HT-29 (cell line): ENCODE results near the gene ADRB2. TPM values are rescaled to one million over a fixed set of nuclear protein-coding genes. Genes with fewer than 3 reads are reported as not detected.
"Not testable (repeated sequence)": the region's sequence is repeated elsewhere in the genome, so short reads cannot be mapped to it uniquely, and the experiment has no call there.

ENCODE experiments used
- DNase-seq: peaks from one replicate; pipeline ENCODE4 v3.0.0-alpha.2; 2015; ENCODE audit warnings: low spot score
- total RNA-seq: library from RNA; depleted of rRNA; stranded (reverse); fragments of >200 nt; shearing (Covaris generic); gene quantifications from 2 replicates; pipeline ENCODE4 v1.2.3, GENCODE V29; 2014; rRNA removed

Gene ADRB2
- total RNA-seq, result 0.60 and 0.64 TPM in 2 replicates

GRCh38 chr5:148826053-148826738 lies at the start of gene ADRB2:
ADRB2 (plus strand) TSS chr5:148826611; CDS start chr5:148826832, 221 bp downstream.
- DNase-seq, result peak; percentile 82

GRCh38 chr5:148776780-148777179 lies 49.6 kb upstream of the ADRB2 start:
- DNase-seq, result peak; percentile 45

GRCh38 chr5:148778882-148779281 lies 47.5 kb upstream of the ADRB2 start:
- DNase-seq, result no peak

- DNase-seq, result no peak
These were observed 45.7 kb upstream of the ADRB2 start for GRCh38 chr5:148780711-148781110.

- DNase-seq, result no peak
These were observed 44.6 kb upstream of the ADRB2 start for GRCh38 chr5:148781766-148782165.

GRCh38 chr5:148785223-148785622 lies 41.2 kb upstream of the ADRB2 start:
- no peak for DNase-seq

GRCh38 chr5:148786456-148786855 lies 40.0 kb upstream of the ADRB2 start:
- DNase-seq, result no peak

- DNase-seq, result no peak
These were observed 37.8 kb upstream of the ADRB2 start for GRCh38 chr5:148788636-148789035.

- no peak for DNase-seq
These were observed 35.7 kb upstream of the ADRB2 start for GRCh38 chr5:148790545-148791333.

GRCh38 chr5:148791334-148791667 lies 35.1 kb upstream of the ADRB2 start:
- DNase-seq, result no peak

GRCh38 chr5:148791696-148792095 lies 34.7 kb upstream of the ADRB2 start:
- DNase-seq, result no peak

- DNase-seq, result no peak
These were observed 33.7 kb upstream of the ADRB2 start for GRCh38 chr5:148792744-148793143.

GRCh38 chr5:148793261-148793660 lies 33.1 kb upstream of the ADRB2 start:
- DNase-seq, result no peak

GRCh38 chr5:148794275-148794674 lies 32.1 kb upstream of the ADRB2 start:
- no peak for DNase-seq

- DNase-seq, result no peak
These were observed 31.5 kb upstream of the ADRB2 start for GRCh38 chr5:148794729-148795561.

GRCh38 chr5:148796936-148797335 lies 29.5 kb upstream of the ADRB2 start:
- DNase-seq, result no peak

- DNase-seq, result no peak
These were observed 27.6 kb upstream of the ADRB2 start for GRCh38 chr5:148798786-148799185.

- no peak for DNase-seq
These were observed 26.5 kb upstream of the ADRB2 start for GRCh38 chr5:148799737-148800527.

GRCh38 chr5:148801682-148802276 lies 24.6 kb upstream of the ADRB2 start:
- no peak for DNase-seq

- not testable (repeated sequence) for DNase-seq
These were observed 23.0 kb upstream of the ADRB2 start for GRCh38 chr5:148803451-148803850.

GRCh38 chr5:148804393-148804792 lies 22.0 kb upstream of the ADRB2 start:
- no peak for DNase-seq
